NCI-H2107 (cell line): ENCODE results near the gene PWP2.
"Not testable (repeated sequence)": the region's sequence is repeated elsewhere in the genome, so short reads cannot be mapped to it uniquely, and the experiment has no call there.

Experiments
- DNase-seq: peaks from one replicate; lab custom pipeline; 2025; lab: John Stamatoyannopoulos, UW

PWP2 gene

DNA sequence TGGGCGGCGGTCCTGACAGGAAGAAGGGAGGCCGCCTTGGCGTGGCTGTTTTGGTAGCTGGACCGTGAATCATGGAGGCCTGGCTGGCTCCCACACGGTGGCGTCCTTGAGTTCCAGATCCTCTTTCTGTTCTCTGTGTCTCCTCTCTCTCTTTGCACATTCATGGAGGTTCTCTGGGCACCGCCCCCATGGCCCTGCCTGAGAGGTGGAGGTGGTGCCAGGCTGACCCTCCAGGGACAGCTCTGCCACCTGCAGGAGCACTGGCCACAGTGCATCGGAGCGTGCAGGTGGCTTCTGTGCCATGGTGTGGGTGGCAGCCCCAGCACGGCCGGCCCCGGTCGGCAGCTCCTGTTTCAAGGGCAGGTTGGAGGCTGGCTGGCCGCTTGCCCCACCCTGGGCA lies 30.8 kb downstream of the PWP2 start:
- DNase-seq = not testable (repeated sequence)

DNA sequence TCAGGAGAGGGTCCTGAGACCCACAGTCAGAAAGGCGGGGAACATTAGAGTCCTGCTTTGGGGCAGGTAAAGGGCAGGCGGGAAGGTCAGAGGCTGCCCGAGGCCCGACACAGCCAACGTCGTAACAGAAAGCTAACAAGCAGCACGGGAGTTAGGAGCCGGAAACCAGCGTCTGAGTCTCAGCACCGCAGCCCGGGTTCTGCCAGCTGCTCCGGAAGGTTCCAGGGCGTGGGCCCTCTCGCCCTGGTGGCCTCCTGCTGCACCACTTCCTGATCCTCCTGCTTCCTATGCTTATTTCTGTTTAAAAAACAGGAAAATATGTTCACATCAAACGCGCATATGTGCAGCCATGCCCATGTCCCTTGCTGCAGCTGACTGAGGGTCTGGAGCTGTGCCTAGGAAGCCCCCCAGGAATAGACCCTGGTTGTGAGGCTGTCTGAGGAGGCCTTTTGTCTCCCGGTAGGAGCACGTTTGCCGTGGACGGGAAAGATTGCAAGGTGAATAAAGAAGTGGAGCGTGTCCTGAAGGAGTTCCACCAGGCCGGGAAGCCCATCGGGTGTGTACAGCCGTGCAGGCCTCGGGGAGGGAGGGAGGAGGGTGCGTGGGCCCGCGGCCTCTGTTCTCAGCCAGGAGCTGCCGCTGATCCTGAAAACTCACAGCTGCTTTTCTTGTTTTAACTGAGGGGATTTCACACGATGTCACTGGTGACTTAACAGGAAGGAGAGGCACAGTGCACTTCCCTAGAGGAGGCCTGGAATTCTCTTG lies 32.8 kb downstream of the PWP2 start:
- not testable (repeated sequence) for DNase-seq

DNA sequence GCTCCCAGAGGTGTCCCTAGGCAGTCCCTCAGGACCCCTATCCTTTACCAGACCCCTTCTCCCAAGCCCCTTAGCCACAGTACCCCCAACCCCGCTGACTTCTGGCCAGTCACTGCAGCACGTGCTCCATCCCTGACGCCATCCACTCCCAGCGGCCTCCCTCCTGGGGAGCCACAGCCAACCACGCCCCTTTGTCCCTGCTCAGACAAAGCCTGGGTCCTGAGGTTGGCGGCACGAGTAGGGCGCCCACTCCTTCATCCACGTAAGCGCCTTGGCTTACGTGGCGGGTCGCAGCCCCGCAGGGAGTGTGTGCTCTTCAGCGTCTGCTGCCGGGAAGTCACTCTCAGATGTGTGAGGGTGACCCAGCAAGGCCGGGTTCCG lies 33.3 kb downstream of the PWP2 start:
- not testable (repeated sequence) for DNase-seq

DNA sequence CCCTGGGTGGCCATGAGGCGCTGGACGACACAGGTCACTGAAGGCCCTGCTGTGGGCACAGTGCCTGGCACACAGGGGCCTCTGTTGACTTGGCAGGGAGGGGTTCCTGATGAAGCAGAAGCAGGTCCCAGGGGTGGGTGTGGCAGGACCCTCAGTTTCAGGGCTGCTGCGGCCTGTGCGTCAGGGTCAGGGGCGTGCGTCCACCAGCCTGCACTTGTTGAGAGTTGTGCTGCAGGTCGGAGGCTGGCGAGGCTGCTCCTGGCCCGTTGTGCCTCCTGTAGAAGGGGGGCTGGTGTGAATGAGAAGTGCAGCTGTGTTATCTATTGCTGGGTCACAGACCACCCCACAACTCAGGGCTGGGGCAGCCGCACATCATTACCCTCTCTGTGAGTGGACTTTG lies 35.3 kb downstream of the PWP2 start:
- DNase-seq = not testable (repeated sequence)

DNA sequence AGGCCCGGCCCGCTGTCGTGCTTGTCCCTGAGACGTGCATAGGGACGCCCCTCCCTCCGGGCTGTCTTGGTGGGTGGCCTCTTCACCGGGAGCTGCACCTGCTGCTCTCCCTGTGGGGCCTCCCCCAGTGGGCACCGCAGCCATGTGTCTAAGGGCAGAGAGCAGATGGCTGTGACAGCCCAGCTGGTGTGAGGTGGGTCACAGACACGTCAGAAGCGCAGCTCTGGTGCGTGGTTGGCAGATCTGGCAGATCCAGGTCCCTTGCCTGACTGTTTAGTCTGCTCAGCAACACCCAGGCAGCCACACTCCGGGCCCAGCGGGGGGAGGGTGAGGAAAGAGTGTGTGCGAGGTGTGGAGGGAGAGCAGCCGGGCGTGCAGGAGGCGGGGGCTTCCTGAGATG lies 36.2 kb downstream of the PWP2 start:
- not testable (repeated sequence) for DNase-seq

DNA sequence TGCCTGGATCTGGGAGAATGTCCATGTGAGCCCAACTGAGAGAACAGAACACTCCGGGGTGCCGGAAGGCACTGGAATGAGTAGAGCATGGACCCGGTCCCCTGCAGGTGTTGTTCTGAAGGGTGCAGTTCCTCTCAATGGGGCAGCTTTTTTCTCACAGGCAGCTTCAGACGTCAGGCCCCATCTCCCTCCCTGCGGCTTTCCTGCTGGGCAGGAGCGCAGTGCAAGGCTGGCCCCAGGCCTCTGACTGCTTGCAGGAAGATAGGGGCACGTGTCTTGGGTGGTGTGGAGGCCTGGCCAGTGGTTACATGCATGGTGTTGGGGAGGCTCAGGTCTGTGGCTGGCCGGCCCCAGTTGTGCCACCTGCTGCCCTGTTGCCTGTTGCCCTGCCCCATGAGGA lies 36.8 kb downstream of the PWP2 start:
- DNase-seq = not testable (repeated sequence)

DNA sequence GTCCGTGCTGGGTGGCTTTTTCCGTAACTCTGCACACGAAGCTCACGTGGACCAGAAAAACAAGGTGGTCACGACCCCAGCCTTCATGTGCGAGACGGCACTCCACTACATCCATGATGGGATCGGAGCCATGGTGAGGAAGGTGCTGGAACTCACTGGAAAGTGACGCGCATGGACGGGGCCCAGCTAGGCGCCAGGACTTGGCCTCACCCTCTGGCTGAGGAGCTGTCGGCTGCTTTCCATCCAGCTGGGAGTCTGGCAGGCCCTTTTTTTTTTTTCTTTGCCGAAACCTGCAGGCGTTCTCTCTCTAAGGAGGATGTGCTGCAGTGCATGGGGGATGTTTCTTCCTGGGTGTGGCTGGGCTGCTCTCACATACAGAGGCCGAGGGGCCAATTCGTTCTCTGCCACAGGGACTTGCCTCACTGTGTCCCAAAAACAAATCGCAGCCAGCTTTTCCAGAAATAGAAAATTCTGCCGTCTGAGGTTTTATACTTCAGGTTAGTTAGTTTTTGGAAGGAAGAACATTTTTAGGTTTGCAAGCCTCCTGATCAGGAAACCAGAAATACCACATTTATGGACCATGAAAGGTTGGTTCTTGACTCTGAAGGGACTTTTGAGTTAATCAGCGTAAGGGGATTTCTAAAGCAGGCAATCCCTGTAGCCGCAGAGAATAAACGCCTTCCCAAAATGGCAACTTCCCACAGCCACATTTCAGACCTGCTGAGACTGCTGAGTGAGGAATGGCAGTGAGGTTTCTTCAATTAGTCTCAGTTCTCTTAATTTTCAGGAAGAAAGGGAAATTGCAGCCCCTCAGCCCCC lies 37.8 kb downstream of the PWP2 start:
- DNase-seq = not testable (repeated sequence)

DNA sequence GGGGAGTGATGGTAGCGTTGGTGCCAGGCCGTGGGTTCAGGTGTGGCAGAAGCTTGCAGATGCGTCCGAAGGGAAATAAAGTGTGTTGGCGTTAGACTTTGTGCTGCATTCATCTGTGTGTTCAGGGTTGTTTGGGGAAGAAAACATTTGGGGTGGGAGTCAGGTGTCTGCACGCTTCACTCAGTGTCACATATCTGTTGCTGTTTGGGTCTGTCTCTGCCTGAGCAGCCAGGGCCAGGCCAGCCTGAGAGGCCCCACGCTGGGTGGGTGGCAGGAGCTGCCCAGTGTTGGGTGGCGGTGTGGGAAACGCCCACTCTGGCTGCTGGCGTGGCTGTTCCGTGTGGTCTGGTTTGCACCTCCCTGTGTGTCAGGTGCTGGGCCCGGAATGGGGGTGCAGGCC lies 38.4 kb downstream of the PWP2 start:
- not testable (repeated sequence) for DNase-seq

DNA sequence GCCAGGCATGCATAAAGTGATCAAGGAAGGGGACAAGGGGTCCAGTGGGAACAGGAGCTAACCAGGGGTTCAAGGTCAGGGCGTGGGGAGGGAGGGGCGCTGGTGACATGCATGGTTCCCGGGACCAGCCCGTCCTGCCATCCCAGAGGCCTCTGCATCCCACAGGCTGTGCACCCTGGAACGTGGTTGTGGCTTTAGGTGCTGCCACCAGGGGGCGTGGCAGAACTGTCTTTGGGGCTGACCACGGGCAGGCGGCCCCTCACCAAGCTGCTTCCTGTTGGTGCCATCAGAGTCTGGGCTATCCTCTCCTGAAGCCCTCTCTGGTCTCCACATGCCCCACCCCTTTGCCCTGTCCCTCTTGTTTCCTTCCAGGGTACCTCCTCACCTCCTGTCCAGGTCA lies 39.9 kb downstream of the PWP2 start:
- not testable (repeated sequence) for DNase-seq

DNA sequence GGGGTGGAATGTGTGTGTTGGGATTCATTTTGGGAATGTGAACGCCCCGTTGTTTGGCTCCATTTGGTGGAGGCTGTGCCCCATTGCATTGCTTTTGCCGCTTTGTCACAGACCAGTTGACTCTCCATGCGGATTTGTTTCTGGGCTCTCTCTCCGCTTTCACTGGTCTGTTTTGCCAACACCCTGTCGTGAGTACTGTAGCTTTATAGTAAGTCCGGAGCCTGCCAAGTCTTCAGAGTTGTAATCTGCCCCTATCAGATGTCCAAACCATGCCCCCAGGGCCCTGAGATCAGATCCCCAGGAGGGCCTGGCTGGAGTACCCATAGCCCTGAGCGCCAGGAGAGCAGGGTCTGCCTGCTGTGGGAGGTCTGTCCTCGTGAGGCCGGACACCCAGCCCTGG lies 43.1 kb downstream of the PWP2 start:
- not testable (repeated sequence) for DNase-seq

DNA sequence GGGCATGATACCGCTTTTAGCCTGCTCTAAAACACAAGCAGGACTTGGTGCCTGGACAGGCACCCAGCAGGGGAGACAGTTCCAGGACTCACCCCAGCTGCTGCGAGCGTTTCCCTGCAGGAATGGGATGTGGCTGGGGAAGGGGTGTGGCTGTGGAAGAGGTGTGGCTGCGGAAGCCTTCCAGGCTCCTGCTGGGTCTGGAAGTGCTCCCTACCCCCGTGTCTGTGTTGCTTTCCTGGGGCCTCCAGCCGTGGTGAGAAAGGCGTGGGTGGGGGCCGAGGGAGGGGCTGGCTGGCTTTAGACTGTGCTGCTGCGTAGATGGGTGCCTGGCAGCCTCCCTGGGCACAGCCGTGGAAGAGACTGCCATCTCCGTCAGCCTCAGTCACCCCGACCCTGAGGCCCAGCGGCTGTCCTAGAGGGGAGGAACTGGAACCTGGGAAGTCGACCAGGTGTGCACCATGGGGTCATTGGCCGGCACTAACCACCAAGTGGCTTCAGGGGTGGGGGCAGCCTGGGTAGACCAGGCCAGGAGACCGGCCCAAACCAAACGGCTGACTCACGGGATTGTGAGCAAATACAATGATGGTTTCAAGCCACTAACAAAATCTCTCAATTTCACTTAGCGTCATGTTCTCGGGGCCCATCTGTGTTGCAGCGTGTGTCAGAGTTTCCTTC lies 46.2 kb downstream of the PWP2 start:
- DNase-seq = not testable (repeated sequence)

DNA sequence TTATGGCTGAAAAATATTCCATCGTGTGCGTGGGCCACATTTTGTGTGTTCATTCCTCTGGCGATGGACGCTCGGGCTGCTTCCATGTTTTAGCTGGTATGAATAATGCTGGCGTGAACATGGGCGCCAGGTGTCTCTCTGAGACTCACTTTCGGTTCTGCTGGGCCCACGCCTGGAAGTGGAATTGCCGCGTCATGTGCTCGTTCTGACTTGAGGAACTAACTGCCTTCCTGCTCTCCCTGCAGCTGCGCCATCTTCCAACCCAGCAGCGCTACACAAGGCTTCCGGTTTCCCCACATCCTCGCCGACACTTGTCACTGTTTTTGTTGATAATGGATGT lies 46.7 kb downstream of the PWP2 start:
- not testable (repeated sequence) for DNase-seq

DNA sequence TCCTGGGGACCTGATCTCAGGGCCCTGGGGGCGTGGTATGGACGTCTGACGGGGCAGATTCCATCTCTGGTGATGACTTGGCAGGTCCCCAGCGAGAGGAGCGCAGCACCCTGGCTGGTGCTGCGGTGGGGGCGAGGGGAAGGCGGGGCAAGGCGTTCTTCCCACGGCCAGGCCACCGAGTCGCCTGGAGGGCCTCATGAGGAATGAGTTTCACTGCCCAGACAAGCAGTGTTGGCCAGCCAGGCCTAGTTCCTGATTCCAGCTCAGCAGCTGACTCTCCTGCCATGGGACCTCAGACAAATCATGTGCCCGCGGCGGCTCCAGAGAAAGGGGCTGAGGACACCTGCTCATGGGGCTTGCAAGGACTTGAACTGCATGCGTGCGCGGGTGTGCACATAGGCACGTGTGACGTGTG lies 47.6 kb downstream of the PWP2 start:
- not testable (repeated sequence) for DNase-seq

DNA sequence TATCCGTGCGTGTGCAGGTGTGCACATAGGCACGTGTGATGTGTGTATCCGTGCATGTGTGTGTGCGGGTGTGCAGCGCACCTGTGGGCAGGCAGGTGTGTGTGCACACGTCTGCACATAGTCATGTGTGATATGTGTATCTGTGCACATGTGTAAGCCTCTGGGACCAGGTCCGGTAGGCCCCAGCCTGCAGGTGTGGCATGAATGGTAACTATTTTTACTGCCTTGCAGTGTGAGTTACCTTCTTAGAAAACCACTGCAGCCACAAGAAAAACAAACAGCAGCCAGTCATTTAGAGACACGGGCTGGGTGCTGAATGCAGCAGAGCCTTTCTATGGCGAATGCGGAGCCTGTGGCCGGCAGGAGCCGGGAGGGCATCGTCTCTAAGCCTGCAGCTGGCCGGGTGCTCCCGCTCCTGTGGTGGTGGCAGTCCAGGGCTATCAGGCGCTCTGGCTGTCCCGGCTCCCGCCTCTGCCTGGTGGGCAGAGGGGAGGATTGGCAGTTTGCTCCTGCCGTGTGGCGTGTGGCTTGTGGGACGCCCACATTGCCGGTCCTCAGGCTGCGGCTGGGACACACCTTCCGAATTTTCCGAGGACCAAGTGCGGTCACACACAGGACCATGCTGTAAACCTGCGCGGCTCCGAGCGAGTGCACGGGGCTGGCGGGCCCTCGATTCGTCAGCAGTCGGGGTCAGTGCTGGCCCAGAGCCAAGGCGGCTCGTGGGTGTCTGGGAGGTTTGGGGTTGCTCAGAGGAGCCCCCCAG lies 48.2 kb downstream of the PWP2 start:
- not testable (repeated sequence) for DNase-seq

DNA sequence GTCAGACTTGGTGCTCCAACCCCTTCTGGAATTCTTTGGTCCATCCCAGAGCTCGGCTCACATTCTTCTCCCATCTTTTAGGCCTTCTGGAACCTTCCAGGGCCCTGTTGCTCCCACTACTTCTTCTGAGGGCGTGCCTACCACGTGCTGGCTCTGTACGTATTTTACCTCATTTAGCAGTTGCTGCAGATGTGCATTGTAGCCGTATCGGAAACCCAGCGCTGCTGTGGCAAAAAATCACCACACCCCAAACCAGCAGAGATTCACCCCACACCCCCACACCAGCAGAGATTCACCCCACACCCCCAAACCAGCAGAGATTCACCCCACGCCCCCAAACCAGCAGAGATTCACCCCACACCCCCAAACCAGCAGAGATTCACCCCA lies 48.8 kb downstream of the PWP2 start:
- not testable (repeated sequence) for DNase-seq

DNA sequence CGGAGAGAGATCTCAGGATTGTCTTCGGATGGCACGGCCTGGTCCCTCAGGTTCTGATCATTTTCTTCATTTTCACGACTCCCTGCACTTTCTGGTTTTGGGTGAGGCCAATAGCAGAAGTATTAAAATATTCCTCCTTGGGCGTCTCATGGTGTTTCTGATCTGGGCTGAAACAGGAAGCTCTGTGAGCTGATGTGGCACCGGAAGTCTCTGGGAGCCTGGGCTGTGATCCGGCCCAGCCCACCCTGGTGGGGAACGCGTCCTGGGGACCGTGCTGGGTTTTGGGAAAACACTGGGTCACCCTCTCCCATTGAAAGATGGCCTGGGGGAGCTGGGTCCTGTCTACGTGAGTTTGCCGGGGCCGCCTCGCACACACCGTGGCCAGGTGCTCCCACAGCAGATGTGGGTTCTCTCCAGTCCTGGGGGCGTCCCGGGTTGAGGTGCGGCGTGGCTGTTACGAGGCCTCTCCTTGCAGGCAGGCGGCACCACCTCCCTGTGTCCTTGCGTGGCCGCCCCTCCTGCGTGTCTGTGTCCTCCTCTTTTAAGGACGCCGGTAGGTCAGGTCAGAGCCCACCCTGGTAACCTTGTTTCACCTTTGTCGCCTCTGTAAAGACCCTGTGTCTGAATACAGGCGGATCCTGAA lies 50.4 kb downstream of the PWP2 start:
- not testable (repeated sequence) for DNase-seq

DNA sequence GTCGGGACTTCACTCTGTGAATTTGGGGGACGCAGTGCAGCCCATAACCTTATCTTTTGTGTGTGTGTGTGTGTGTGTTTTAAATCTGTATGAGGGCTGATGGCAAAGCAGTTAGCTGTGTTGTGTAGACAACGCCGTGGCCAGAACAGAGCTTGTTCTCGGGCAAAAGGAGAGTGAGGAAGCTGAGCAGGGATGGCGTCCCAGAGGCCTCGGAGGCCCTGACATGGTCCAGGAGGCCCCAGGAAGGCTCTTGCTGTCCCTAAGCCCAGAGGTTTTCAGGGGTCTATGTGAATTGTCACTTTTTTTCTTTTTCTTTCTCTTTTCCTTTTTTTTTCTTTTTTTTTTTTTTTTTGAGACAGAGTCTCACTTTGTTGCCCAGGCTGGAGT lies 50.9 kb downstream of the PWP2 start:
- not testable (repeated sequence) for DNase-seq

DNA sequence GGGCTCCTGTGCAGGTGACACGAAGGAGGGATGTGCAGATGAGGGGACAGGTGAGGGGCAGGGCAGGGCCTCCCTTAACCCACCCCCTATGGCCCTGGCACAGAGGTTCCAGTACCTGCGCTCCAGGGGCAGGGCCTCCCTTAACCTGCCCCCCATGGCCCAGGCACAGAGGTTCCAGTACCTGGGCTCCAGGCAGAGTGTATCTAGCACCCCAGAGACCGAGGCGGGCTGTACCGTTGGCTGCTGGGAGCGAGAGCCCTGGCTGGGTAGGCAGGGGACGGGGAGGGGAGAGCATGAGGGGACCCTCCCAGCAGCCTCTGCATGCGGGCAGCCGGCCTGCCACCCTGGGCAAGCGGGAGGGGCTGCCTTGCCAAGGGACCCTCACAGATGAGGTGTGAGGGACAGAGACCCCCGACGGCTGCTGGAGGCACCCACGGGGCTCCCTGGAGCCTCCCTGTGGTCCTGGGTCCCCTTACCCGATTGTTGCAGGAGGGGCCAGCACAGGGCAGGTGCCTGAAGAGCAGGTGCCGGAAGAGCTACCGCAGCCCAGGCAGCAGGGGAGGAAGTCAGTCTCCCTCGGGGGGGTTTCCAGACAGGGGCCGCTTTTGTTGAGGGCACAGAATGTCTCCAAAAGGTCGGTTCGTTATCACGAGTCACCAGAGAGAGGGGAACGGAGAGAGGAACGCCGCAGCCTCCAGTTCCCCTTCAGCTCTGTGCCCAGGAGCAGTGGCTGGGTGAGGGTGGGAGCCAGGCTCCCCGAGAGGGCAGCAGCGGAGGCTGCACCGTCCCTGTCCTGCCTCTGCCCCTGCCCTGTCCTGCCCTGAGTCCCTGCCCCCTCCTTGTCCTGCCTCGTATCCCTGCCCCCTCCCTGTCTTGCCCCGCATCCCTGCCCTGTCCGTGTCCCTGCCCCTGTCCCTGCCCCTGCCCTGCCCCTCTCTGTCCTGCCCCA lies 52.4 kb downstream of the PWP2 start:
- DNase-seq = not testable (repeated sequence)

DNA sequence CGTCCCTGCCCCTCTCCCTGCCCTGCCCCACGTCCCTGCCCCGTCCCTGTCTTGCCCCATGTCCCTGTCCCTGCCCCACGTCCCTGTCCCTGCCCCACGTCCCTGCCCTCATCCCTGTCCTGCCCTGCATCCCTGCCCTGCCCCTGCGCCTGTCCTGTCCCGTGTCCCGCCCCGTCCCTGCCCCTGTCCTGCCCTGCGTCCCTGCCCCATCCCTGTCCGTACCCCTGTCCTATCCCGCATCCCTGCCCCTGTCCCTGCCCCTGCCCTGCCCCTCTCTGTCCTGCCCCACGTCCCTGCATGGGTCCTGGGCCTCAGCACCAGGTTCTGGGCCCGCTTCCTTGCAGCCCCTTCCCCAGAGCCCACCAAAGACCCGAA lies 53.1 kb downstream of the PWP2 start:
- not testable (repeated sequence) for DNase-seq

DNA sequence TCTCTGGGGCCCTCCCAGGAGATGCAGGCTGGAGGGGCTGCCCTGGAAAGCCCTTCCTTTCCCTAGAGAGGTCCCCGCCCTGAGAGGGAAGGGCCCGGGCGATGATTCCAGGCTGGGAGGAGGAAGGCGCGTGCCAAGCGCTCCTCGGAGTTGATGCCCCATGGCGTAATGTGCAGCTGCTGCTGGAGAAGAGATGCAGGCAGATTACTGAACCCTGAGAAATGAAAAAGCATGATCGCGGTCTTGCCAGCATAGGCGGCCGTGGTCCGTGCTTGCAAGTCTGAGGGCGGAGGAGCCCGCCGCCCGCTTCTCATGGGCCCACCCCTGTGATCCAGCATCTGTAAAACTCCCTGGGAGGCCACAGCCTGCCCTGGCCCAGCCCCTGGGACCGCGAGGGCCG lies 53.6 kb downstream of the PWP2 start:
- DNase-seq = not testable (repeated sequence)
